Neural cell (in vitro differentiated cells): ENCODE results near the gene FNBP1.

Source experiments
- EP300 ChIP-seq: fragments of 450-650 bp; conservative IDR thresholded peaks from 2 replicates; pipeline ENCODE4 v1.6.1; 2014; ENCODE audit warnings: antibody characterized with exemption, mild to moderate bottlenecking, moderate library complexity; ENCODE audit not compliant: poor library complexity, severe bottlenecking
- EZH2 ChIP-seq: fragments of 200-600, 300-800 bp; shearing (Covaris generic), sonication (generic); IDR thresholded peaks from 2 replicates; pipeline ENCODE4 v1.6.1; 2014; ENCODE audit warnings: antibody characterized with exemption, low read length, borderline replicate concordance, mild to moderate bottlenecking; ENCODE audit not compliant: insufficient read depth, poor library complexity, severe bottlenecking
- POLR2AphosphoS5 ChIP-seq: IDR thresholded peaks from 2 replicates; pipeline ENCODE4 v1.6.1; 2012
- SMC3 ChIP-seq: fragments of 450-650 bp; conservative IDR thresholded peaks from 2 replicates; pipeline ENCODE4 v1.6.1; 2014; ENCODE audit warnings: antibody characterized with exemption, mild to moderate bottlenecking, moderate library complexity; ENCODE audit not compliant: poor library complexity
- TAF1 ChIP-seq: IDR thresholded peaks from 2 replicates; pipeline ENCODE4 v1.6.1; 2012; ENCODE audit warnings: low read depth
- TF ChIP-seq, protein P1 (sequence below): fragments of 450-650 bp; IDR thresholded peaks from 2 replicates; pipeline ENCODE4 v1.5.1; 2014; ENCODE audit warnings: antibody characterized with exemption, mild to moderate bottlenecking, moderate library complexity; ENCODE audit not compliant: poor library complexity, severe bottlenecking

DNA sequence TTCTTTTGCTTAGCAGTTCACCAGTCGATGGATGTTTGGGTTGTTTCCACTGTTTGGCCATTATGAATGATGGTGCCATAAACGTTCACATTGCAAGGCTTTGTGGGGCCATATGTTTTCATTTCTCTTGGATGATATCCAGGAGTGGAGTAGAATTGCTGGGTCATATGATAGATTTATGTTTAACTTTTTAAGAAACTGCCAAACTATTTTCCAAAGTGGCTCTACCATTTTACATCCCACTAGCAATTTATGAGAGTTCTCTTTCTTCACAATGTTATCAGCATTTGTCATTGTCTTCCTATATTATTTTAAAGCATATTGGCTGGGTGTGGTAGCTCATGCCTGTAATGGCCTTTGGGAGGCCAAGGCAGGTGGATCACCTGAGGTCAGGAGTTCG lies 15.9 kb upstream of the FNBP1 start:
- TF ChIP-seq, protein P1, sequence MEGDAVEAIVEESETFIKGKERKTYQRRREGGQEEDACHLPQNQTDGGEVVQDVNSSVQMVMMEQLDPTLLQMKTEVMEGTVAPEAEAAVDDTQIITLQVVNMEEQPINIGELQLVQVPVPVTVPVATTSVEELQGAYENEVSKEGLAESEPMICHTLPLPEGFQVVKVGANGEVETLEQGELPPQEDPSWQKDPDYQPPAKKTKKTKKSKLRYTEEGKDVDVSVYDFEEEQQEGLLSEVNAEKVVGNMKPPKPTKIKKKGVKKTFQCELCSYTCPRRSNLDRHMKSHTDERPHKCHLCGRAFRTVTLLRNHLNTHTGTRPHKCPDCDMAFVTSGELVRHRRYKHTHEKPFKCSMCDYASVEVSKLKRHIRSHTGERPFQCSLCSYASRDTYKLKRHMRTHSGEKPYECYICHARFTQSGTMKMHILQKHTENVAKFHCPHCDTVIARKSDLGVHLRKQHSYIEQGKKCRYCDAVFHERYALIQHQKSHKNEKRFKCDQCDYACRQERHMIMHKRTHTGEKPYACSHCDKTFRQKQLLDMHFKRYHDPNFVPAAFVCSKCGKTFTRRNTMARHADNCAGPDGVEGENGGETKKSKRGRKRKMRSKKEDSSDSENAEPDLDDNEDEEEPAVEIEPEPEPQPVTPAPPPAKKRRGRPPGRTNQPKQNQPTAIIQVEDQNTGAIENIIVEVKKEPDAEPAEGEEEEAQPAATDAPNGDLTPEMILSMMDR = no peak
- TF ChIP-seq POLR2AphosphoS5 = no peak
- TF ChIP-seq SMC3 = no peak
- TF ChIP-seq EZH2 = no peak
- TF ChIP-seq EP300 = no peak
- no peak for TF ChIP-seq TAF1
